Activated naive CD8-positive, alpha-beta T cell treated with anti-CD3 and anti-CD28 coated beads, Interleukin-2, amount 50 U/mL, for 24 hours (primary cell): ENCODE measurements around the gene TM4SF1.
"Not testable (repeated sequence)": the region's sequence is repeated elsewhere in the genome, so short reads cannot be mapped to it uniquely, and the experiment has no call there.

Experiments used
- ATAC-seq: fragments of 150-1000 bp; cut with Tn5 transposase; one replicate; pipeline ENCODE4 v1.10.0; 2021
- DNase-seq: peaks from one replicate; pipeline ENCODE4 v3.0.0; 2021
- H3K27ac Mint-ChIP-seq: one replicate; pipeline ENCODE4 v1.8.0; 2021; ENCODE audit warnings: mild to moderate bottlenecking, mixed read lengths
- H3K27me3 Mint-ChIP-seq: one replicate; pipeline ENCODE4 v1.8.0; 2021; ENCODE audit warnings: mixed read lengths
- H3K36me3 Mint-ChIP-seq: one replicate; pipeline ENCODE4 v1.8.0; 2021; ENCODE audit warnings: low read depth, mixed read lengths
- H3K4me1 Mint-ChIP-seq: one replicate; pipeline ENCODE4 v1.8.0; 2021; ENCODE audit warnings: mixed read lengths
- H3K4me3 Mint-ChIP-seq: one replicate; pipeline ENCODE4 v1.8.0; 2021; ENCODE audit warnings: mild to moderate bottlenecking, moderate library complexity, mixed read lengths
- H3K9me3 Mint-ChIP-seq: one replicate; pipeline ENCODE4 v1.8.0; 2021; ENCODE audit warnings: mixed read lengths

TM4SF1 gene

DNA sequence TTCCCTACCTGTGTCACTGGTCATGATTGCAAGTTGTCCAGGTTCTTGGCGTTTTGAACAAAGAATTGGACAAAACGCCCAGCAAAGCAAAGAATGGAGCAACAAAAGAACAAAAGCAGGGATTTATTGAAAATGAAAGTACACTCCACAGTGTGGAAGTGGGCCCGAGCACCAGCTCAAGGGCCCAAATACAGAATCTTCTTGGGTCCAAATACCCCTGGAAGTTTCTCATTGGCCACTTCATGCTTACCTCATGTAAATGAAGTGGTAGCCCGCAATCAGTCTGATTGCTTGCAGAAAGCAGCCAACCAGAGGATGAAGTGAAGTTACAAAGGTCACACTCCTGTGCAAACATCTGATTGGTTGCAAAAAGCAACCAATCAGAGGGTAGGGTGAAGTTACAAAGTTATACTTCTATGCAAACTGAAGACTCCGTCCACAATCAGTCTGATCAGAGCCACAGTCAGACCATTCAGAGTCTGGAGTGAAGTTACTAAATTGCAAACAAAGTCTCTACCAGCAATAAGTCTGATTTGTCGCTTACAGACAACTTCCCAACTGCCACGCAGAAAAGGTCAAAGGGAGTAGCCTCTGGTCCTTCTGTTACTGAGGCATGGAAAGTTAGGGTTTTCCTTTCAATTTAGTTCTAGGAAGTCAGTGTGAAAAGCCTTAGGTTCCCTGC lies 8.3 kb upstream of the TM4SF1 start:
- no peaks in the 10 kb centered on the region for H3K27me3 Mint-ChIP-seq
- no peaks in the 10 kb centered on the region for H3K36me3 Mint-ChIP-seq
- no peak overlapping the region for H3K27ac Mint-ChIP-seq
- no peaks in the 10 kb centered on the region for H3K4me1 Mint-ChIP-seq
- H3K4me3 Mint-ChIP-seq, result no peak overlapping the region
- DNase-seq (no peak), ATAC-seq (no peak)
- no peaks in the 10 kb centered on the region for H3K9me3 Mint-ChIP-seq

DNA sequence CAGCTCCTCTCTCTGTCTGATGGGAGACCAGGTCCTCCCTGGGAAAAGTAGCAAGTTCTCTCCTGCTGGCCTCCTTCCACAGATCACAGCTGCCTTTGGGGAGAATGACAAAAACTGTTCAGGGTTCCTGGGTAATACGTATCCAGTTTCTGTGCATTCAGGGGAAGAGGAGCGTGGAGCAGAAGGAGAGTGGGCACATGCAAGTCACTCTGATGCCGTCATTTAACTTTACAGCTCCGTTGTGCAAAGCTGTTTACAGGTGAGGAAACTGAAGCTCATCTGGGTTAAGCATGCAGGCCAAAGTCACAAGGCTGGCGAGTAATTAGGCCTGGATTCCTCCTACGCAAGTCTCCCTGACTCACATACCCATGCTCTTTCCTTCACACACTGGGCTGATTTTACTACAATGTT lies 7.5 kb upstream of the TM4SF1 start:
- no peak overlapping the region for H3K27ac Mint-ChIP-seq
- no peak for DNase-seq
- no peaks in the 10 kb centered on the region for H3K9me3 Mint-ChIP-seq
- H3K4me3 Mint-ChIP-seq, result no peak overlapping the region
- no peak for ATAC-seq
- H3K36me3 Mint-ChIP-seq, result no peaks in the 10 kb centered on the region
- H3K4me1 Mint-ChIP-seq, result no peaks in the 10 kb centered on the region
- no peaks in the 10 kb centered on the region for H3K27me3 Mint-ChIP-seq

DNA sequence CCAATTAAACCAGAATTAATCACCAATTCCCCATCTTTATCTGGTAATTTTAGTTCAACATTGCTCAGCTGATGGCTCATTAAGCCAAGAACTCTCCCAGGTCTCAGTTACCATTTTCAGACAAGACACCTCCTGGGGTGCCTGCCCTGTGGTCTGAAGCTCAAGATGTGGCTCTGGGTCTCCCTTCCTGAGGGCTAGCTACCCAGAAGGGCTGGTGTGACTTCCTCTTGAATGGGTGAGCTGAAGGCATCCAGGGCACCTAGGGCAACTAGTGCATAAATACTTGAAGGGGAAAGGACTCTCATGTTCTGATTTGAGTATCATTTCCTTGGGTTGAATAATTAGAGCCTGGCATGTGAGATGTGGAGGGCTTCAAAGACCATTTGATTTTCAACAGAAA lies 6.7 kb upstream of the TM4SF1 start:
- no peaks in the 10 kb centered on the region for H3K36me3 Mint-ChIP-seq
- no peaks in the 10 kb centered on the region for H3K9me3 Mint-ChIP-seq
- H3K4me1 Mint-ChIP-seq, result no peaks in the 10 kb centered on the region
- no peak for DNase-seq
- no peaks in the 10 kb centered on the region for H3K27me3 Mint-ChIP-seq
- H3K27ac Mint-ChIP-seq, result no peak overlapping the region
- ATAC-seq, result no peak
- no peak overlapping the region for H3K4me3 Mint-ChIP-seq

DNA sequence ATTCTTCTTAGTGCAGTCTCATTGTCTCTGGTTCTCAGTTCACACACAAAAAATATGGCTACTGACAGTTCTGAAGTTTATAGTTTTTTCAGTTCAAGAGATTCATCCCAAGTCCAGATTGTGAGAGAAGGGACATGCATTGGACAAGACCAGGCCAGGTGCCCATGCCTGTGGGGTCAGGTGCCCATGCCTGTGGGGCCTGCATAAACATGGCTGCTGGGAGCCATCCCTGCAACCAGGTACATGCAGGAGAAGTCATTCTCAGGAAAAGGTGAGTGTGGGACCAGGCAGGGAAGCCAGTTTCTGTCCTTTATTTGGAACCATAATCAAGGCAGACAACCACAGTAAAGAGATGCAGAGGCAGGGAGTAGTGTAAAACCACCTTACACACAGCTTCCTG lies 6.3 kb upstream of the TM4SF1 start:
- ATAC-seq, result no peak
- H3K27ac Mint-ChIP-seq, result no peak overlapping the region
- H3K4me1 Mint-ChIP-seq, result no peaks in the 10 kb centered on the region
- H3K9me3 Mint-ChIP-seq, result no peaks in the 10 kb centered on the region
- DNase-seq, result no peak
- H3K27me3 Mint-ChIP-seq, result no peaks in the 10 kb centered on the region
- H3K36me3 Mint-ChIP-seq, result no peaks in the 10 kb centered on the region
- no peak overlapping the region for H3K4me3 Mint-ChIP-seq

DNA sequence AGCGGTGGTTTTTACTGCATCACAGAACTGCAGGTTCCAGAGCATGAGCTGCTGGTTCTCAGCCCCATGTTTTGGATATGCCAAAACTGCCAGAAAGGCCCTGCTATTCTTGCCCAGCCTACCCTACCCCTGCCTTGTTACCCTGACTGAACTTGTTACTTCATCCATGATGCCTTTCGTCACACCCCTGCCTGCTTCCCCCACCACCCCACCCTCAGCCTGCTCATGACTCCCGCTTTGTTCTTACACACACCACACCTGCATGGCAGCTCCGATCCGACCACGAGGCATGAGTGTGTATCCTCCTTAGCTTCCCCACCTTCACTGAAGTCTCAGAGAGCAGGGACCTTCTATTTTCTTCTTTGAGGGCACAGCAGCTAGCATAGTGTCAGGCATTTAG lies 5.1 kb upstream of the TM4SF1 start:
- H3K27me3 Mint-ChIP-seq, result peaks cover 1% of the 10 kb centered on the region
- no peak for DNase-seq

DNA sequence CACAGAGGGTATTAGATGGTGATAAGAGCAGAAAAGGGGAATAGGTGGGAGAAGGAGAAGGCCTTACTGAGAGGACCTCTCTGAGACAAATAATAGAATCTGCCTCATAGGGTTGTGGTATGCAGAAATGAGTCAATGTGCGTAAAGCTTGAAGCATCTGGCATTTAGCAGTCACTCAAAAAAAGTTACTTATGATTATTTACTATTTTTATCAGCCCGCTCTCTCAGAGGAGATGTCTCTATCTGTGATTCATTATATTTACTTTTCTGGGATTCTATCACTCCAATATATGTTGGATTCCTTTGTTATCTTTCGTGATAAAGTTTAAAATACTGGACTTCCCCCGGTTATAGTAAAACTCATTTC lies 4.6 kb upstream of the TM4SF1 start:
- H3K27ac Mint-ChIP-seq, result no peak overlapping the region
- H3K27me3 Mint-ChIP-seq, result peaks cover 3% of the 10 kb centered on the region
- DNase-seq, result no peak
- no peaks in the 10 kb centered on the region for H3K4me1 Mint-ChIP-seq
- no peak for ATAC-seq
- H3K36me3 Mint-ChIP-seq, result no peaks in the 10 kb centered on the region
- no peak overlapping the region for H3K4me3 Mint-ChIP-seq
- no peaks in the 10 kb centered on the region for H3K9me3 Mint-ChIP-seq

More for the DNA sequence above, 5.1 kb upstream of the TM4SF1 start:
- H3K4me1 Mint-ChIP-seq, result no peaks in the 10 kb centered on the region
- H3K36me3 Mint-ChIP-seq, result no peaks in the 10 kb centered on the region
- no peak overlapping the region for H3K27ac Mint-ChIP-seq
- no peaks in the 10 kb centered on the region for H3K9me3 Mint-ChIP-seq
- H3K4me3 Mint-ChIP-seq, result no peak overlapping the region
- no peak for ATAC-seq

DNA sequence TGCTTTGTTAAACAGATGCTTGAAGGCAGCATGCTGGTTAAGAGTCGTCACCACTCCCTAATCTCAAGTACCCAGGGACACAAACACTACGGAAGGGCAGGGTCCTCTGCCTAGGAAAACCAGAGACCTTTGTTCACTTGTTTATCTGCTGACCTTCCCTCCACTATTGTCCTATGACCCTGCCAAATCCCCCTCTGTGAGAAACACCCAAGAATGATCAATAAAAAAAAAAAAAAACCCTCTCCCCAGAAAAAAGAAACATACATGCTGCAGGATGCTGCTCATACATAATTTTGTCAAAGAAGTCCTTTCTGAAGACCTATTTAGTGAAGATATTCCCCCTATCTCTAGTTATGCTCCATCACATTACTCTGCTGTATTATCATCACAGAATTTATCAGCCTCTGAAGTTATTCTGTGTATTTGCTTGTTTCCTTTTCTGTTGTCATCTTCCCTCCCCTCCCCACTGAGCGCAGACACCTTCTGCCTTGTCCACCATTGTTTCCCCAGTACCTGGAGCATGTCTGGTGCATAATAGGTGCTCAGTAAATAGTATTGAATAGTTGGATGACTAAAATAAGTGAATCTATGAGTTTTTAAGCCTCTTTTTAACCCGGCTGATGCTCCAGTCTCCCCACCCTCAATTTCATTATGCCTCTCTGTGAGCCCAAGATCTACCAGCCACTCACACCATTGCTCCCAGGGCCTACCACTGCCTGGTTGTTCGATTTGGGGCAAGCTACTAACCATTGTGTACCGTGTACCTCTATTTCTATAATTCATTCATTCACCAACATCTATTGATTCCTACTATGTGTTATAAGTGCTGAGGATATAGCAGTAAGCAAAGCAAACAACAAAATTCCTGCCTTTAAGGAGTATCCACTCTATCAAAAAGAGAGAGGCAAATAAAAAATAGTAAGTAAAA lies 4.0 kb upstream of the TM4SF1 start:
- no peaks in the 10 kb centered on the region for H3K36me3 Mint-ChIP-seq
- ATAC-seq (no peak), DNase-seq (no peak)
- H3K27me3 Mint-ChIP-seq, result peaks cover 3% of the 10 kb centered on the region
- H3K4me3 Mint-ChIP-seq, result no peak overlapping the region
- H3K9me3 Mint-ChIP-seq, result no peaks in the 10 kb centered on the region
- no peaks in the 10 kb centered on the region for H3K4me1 Mint-ChIP-seq
- H3K27ac Mint-ChIP-seq, result no peak overlapping the region

DNA sequence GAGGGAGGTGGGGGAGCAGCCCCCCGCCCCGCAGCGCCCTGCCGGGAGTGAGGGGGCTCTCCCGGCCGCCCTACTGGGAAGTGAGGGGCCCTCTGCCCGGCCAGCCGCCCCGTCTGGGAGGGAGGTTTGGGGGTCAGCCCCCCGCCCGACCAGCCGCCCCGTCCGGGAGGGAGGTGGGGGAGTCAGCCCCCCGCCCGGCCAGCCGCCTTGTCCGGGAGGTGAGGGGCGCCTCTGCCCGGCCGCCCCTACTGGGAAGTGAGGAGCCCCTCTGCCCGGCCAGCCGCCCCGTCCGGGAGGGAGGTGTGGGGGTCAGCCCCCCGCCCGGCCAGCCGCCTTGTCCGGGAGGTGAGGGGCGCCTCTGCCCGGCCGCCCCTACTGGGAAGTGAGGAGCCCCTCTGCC lies 2.8 kb upstream of the TM4SF1 start:
- not testable (repeated sequence) for ATAC-seq, H3K27me3 Mint-ChIP-seq, DNase-seq, H3K9me3 Mint-ChIP-seq, H3K4me3 Mint-ChIP-seq, H3K36me3 Mint-ChIP-seq, H3K27ac Mint-ChIP-seq, H3K4me1 Mint-ChIP-seq

DNA sequence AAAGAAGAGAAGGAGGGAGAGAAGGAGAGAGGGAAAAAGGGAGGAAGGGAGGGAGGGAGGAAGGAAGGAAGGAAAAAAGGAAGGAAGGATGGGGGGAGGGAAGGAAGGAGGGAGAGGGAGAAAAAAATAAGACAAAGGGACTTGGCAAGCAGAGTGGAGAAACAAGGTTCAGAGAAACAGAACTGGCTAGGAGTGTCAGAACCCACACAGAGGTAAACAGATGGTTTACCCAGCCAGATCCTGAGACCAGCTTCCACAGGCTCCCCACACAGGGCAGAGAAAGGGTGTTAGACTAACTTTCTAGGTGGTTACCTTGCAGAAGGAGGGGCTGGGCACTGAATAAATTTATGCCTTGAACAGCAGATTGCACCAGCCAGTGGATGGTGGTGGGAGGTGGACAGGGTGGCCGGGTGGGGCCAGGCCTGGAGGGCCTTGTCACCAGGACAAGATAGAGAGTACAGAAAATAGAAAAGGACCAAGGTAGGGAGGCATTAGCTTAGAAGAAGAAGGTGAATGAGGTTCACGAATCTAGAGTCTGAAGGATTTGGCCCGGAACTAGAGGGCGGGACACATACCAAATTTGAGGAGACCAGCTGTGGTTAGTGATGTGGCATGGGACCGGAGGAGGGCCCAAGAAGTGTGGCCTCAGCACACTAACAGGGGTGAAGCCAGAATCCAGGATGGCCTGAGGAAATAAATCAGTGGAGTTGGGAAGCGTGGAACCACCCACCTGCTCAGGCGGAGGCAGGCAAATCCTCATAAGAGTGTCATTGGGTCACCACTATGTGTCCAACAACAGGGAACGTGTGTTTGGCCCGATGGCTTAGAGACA lies 1.2 kb upstream of the TM4SF1 start:
- Mint-ChIP-seq H3K27me3 (peaks cover 3% of the 10 kb centered on the region), H3K4me3 (no peak overlapping the region), H3K4me1 (no peaks in the 10 kb centered on the region), H3K36me3 (no peaks in the 10 kb centered on the region), H3K9me3 (no peaks in the 10 kb centered on the region), H3K27ac (no peak overlapping the region)
- no peak for ATAC-seq
- DNase-seq, result no peak

DNA sequence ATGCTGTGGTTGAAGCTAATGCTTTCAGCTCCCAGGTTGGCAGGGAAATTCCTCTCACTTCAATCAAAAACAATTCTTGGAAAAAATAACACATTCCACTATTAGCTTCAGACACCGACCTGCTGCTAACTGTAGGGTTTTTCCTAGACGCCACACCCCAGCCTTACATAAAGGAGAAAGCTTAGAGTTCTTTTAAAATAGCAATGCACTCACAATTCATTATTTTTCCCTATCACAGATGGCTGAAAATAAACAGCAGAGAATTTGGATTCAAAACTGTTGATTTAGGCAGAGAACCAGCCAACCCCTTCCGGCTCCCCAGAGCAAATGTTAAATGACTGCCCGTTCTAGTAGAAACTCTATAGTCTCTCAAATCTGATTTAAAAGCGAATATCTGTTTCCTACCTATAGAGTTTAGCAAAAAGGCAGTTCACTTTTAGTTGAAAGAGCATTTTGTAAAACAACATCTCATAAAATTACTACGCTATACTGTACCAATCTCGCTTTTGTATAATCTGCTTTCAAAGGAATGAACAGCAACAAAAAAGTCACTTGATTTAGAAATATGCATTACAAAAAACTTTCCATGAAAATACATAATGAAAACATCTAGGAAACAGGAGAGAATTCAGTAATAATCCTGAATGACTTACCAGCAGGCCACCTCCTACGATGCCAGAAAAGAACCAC lies 586 bp downstream of the TM4SF1 start:
- H3K9me3 Mint-ChIP-seq, result no peaks in the 10 kb centered on the region
- no peaks in the 10 kb centered on the region for H3K36me3 Mint-ChIP-seq
- H3K4me3 Mint-ChIP-seq, result no peak overlapping the region
- no peaks in the 10 kb centered on the region for H3K4me1 Mint-ChIP-seq
- DNase-seq, result no peak
- H3K27me3 Mint-ChIP-seq, result peaks cover 7% of the 10 kb centered on the region
- H3K27ac Mint-ChIP-seq, result no peak overlapping the region
- ATAC-seq, result no peak

DNA sequence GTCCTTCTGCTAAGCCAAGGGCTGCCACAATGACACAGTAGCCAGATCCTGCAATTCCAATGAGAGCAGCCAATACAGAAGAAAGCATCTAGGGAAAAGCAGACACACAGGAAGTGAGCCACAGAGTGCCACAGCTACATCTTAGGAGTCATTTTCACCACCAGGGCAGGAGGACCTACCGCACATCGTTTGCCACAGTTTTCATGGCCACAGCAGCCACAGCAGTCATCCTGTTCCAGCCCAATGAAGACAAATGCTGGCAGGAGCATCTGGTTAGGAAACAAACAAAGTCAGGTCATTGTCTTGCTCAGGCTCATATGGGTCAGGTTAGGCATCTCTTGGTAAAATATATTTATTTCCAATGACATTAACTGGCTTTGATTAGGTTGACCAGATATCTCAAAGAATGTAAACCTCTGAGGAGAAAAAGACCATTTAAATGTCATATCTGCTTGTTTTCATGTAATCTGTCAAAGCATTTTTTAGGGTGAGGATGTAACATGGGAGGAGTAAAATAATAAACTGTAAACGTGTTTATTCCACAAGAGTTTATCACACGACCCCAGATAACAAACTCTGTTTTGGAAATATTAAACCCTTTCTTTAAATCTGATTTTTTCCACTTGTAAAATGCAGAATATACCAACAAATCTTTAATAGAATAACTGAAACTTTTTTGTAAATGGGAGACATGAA lies 1.8 kb downstream of the TM4SF1 start:
- H3K27ac Mint-ChIP-seq, result no peak overlapping the region
- no peaks in the 10 kb centered on the region for H3K9me3 Mint-ChIP-seq
- DNase-seq, result no peak
- no peaks in the 10 kb centered on the region for H3K4me1 Mint-ChIP-seq
- H3K27me3 Mint-ChIP-seq, result peaks cover 7% of the 10 kb centered on the region
- no peak for ATAC-seq
- no peak overlapping the region for H3K4me3 Mint-ChIP-seq
- H3K36me3 Mint-ChIP-seq, result no peaks in the 10 kb centered on the region

DNA sequence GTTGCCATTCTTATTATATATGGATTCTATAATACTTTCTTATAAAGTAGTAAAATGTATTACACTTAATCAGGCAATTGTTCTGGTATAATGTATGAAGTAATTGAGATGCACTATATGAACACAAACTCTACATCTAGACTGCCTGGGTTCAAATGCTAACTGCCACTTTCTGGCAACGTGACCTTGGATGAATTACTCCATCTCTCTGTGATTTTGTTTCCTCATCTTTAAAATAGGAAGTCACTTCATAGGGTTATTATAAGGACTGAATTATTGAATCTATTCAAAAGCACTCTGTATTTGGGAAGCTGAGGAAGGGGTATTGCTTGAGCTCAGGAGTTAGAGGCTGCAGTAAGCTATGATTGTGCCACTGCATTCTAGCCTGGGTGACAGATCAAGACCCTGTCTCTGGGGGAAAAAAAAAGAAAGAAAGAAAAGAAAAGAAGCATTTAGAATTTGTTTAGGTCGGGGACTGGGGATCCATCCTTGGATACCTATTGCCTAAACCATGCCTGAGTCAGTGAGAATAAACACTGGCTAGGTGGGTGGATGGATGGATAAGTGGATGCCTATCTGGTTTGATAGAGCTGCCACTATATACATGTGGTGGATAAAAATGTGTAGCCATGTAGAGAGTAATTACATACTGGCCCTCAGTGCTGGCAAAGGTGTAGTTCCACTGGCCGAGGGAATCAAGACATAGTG lies 2.5 kb downstream of the TM4SF1 start:
- no peak overlapping the region for H3K27ac Mint-ChIP-seq
- no peak for ATAC-seq
- H3K4me1 Mint-ChIP-seq, result no peaks in the 10 kb centered on the region
- H3K36me3 Mint-ChIP-seq, result no peaks in the 10 kb centered on the region
- peaks cover 7% of the 10 kb centered on the region for H3K27me3 Mint-ChIP-seq
- DNase-seq, result no peak
- H3K9me3 Mint-ChIP-seq, result no peaks in the 10 kb centered on the region
- H3K4me3 Mint-ChIP-seq, result no peak overlapping the region

DNA sequence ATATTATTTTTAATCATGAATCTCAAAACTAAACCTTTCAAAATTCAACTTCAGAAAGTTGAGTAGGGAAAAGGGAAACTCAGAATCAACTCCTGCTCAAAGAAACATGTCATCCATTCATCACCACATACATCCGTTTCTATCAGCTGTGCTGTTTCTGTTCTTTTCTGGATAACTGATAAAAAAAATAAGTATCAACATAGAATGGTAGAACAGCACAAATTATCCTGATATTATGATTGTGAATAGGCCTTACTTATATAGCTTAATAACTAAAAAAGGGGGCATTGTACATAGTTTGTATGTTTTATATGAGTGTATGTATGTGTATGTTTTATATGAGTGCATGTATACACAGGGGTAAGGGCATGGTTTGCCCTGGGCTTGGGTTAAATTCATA lies 3.1 kb downstream of the TM4SF1 start:
- DNase-seq (no peak), ATAC-seq (no peak)
- H3K27ac Mint-ChIP-seq, result no peak overlapping the region
- H3K27me3 Mint-ChIP-seq, result peaks cover 7% of the 10 kb centered on the region
- no peaks in the 10 kb centered on the region for H3K36me3 Mint-ChIP-seq
- H3K4me1 Mint-ChIP-seq, result no peaks in the 10 kb centered on the region
- H3K9me3 Mint-ChIP-seq, result no peaks in the 10 kb centered on the region
- no peak overlapping the region for H3K4me3 Mint-ChIP-seq
